Activated T-cell treated with anti-CD3 and anti-CD28 coated beads, Interleukin-2, amount 50 U/mL, for 1 hour (primary cell): ENCODE measurements around the gene KCTD17.

Source experiments
- DNase-seq: peaks from one replicate; pipeline ENCODE4 v3.0.0-alpha.2; 2020

The KCTD17 gene

DNA sequence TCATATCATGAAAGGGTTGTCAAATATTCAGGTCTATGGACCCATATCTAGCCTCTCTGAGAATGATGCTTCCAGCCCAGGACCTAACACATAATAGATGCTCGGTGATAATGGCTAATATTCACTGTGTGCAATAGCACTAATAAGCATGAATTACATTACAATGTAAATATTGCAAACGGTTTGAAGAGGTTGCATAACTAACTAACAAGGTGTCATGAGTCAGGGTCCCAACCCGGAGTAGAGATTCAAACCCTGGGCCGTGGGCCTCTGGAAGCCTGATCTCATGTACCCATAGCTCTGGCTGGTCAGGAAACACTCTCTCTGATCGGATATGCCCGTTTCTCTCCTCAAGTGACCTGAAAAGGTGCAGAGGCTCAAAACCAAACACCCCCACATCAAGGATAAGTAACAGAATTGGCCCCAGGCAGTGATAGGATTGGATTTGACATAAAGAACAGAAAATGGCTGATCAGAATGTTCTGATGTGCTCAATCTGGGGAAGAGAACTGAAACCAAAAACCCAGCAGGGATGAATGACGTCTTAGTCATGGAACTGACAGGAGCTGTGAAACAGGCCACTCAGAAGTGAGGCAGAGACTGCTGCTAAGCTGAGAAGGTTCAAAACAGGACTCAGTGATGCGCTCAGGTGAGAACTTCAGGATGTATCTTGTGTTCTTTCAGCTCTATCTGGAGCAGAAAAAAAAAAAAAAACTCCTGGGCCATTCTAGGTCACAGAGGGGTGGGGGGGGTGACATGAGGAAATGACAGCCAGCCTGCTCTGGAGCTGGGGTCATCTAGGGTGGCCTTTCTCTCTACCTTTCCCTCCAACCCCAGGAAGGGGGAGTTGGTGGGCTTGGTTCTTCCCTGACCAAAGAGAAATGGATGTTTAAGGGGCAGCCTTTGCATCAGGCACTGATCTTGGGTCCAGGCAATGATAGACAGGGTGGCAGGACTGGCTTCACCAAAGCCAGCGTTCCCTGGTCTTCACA is 6.6 kb upstream of the KCTD17 start:
- no peak for DNase-seq

DNA sequence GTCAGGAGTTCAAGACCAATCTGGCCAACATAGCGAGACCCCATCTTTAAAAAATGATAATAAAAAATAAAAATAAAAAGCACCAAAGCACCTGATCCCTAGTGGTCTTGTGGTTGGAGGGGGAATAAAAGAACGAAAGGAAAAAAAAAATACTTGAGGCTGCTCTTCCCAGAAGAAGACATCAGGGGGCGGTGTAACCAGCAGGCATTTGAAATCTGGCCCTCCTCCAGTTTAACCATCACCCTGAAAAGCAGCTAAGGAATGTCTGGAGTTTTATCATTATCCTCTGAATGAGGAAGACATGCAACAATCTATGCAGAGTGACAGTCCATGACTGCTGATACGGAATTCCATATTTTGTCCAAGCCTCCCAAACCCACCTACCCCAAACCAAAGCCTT is 5.6 kb upstream of the KCTD17 start:
- DNase-seq = no peak

DNA sequence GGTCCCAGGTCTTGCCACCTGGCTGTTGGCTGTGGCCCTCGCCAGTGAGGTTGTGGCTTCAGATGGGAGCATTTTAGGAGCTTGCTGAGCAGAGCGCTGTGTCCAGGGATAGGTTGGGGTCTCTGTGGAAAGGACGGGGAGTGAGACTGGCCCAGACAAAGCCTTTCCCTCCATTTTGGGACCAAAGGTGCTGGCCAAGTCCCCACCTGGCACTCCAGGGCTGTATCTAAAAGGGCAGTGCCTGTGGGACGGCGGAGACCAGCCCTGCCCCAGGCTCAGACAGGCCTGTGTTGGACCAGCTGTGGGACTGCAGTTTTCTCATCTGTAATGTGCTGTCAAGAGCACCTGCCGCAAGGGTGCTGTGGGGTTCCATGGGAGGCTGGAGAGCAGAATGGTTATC is 5.0 kb upstream of the KCTD17 start:
- DNase-seq = no peak

DNA sequence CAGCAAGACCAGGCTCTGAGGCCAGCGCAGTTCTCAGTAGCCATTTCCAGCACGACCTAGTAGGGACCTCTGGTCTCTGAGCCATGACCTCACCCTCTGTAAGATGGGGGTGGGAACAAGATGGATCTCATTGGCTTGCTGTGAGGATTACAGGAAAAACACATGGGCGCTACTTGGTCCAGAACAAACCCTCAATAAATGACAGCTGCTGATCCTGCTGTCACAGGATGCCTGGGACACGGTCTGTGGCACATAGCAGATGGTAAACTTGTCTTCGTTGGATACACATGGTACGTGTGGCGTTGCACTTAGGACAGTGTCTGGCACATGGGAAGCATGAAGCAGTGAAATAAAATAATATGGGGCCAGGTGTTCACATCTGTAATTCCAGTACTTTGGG is 4.5 kb upstream of the KCTD17 start:
- no peak for DNase-seq

DNA sequence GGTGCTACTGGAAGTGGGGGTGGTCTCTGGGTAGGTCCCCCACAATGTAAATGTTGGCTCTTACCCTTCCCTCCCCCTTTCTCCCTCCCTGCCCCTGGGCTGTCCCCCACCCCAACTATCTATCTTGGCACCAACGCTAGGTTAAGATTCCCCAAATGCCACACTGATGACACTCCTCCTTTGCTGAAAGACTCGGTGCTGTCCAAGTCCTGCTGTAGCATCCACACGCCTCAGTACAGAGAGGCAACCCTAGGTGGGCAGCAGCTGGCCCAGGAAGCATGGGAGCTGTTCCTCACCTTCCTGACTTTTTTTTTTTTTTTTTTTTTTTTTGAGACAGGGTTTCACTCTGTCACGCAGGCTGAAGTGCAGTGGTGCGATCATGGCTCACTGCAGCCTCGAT is 3.4 kb upstream of the KCTD17 start:
- DNase-seq = no peak

DNA sequence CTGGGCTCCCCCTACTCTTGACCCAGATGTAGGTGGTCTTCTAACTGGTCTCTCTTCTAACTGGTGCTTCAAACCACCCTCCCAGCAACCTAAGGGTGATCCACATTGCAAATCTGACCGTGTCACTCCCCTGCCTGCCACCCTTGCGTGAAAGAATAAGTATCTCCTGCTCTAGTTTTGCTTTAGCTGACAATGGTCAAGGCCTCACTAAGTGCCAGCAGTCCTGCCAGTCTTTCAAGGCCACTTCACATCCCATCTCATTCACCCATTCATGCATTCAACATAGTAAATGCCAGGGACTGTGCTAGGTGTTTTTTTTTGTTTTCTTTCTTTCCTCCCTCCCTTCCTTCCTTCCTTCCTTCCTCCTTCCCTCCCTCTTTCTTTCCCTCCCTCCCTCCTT is 2.3 kb upstream of the KCTD17 start:
- no peak for DNase-seq

DNA sequence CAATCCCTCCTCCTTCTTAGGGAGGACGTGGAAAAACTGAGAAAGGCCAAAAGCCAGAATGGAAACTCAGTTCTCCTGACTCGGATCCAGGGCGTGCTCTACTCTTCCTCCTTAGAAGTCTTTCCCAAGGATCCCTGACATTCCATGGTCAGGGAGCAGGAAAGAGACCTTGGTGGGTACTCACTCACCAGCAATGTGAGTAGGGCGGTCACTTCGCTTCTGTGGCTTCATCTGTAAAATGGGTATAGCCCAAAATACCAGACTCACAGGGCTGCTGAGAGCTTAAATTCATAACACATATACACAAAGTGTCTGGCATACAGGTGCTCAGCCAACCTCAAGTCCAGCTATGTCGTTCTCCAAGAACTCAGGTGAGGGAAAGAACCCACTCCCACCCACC is 629 bp upstream of the KCTD17 start:
- no peak for DNase-seq

DNA sequence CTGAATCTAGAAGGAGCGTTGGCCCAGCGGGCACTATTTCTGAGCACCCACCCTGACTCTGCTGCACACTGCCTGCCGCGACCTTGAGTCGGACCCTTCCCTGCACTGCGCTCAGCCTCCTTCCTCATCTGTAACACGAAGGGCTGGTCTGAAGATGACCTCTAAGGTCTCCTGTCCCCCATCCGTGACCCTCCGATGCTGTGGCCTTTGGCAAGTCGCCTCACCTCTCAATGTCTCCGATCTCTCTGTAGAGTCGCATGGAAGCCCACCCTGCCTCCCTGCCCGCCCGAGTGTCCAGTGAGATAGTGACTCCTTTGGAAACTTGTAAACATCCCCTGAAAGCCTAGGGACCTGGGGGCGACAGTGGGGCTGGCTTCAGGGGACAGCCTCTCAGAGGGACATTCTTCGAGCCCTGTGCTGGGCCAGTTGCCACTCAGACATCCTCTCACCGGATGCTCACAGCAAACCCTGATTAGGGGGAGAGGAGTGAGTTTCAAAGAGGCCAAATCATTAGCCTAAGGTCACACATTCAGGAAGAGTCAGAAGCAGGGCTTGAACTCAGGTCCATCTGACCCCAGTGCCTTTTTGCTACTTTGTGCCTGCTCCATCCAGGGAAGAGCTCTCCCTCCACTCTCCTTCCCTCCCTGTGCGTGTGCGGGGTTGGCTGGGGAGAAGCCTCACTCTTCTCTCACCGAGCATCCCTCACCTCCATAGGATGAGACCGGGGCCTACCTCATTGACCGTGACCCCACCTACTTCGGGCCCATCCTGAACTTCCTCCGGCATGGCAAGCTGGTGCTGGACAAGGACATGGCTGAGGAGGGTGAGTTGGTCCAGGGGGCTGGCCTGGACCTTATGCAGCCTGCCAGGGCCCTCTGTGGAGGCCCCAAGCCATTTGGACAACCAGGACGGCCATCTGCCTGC is 1.1 kb downstream of the KCTD17 start:
- DNase-seq = no peak

DNA sequence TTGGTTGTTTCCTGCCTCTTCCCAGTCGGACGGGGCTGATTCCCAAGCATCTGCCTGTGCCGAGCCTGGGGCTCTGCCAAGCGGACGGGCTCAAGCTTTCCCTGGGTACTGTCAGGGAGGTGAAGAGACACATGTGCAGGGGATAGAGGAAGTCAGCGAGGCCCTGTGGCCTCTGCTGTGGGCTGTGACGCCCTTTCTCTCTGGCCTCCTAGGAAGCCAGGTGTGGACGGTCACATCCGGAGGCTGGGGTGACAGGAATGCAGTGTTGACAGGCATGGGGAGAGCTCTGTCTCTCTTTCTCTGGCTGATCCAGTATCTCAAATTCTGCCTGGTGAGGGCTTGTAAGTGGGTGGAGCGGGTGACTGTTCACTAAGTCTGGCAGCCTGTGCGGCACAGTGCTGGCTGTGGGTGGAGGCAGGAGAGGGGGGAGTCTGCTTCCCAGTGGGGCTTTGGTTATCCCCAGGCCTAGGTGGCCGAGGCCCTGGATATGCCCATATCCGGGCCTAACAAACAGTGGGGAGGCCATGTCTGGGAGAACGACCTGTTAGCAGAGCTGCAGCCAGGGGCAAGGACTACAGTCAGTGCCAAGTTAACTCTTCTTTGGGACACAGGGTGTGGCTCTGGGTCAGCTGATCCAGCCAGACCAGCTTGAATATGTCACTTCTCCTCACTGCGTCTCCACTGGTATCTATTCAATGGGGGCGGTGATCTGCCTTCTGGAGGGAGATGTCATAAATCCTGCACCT is 1.9 kb downstream of the KCTD17 start:
- DNase-seq = no peak

DNA sequence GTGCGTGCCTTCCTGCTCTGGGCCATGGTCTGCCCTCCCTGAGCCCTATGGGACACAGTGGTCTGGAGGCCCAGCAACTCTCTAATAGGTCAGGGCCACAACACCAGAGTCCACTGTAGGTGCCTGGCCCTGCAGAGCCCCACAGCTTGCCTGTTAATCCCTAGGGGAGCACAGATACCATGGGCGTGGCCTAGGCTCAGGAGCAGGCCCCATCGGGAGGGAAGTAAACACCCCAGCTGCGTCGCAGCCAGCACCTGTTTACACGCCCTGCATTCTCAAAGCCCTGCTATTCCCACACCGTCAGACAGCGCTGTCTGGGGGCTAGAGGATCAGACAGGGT is 2.5 kb downstream of the KCTD17 start:
- no peak for DNase-seq

DNA sequence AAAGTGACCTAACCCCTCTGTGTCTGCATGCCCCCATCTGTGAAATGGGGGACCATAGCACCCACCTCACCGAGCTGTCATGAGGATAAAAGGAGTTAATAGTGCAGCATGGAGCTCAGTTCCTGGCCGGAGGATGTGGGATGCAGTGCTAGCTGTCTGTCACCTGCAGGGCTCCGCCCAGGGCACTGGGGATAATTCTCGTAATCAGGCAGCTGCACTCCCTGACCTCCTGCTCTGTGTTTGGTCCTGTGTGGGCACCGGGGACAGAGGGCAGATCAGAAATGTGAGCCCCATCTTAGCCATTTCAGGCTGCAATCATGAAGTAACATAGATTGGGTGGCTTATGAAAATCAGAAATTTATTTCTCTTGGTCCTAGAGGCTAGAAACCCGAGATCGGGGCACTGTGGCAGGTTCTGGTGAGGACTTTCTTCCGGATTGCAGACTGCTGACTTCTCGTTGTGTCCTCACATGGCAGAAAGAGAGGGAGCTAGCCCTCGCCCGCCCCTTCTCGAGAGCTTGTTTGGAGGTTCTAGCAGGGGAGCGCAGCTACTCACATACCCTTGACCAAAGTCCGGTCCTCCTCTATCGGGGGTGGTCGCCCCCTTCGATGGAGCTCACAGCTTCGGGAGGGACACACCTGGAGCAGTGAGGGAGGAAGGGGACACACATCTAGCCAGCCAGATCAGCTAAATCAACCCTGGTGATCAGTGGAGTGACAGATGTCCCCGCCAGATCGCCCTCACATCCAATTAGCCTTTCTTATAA is 3.2 kb downstream of the KCTD17 start:
- DNase-seq = no peak

DNA sequence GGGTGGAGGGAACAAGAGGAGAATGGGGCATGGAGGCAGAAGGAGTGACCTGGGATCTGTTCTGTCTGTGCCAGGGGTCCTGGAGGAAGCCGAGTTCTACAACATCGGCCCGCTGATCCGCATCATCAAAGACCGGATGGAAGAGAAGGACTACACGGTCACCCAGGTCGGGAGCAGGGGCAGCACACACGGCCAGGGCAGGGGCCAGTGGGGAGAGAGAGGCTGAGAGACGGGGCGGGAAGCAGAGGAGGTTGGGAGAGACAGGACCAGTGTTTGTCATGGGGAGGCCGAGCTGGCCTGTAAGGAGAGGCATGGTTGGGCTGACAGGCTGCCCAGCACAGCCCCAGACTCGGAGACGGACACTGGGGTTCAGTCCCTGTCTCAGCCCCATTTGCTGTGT is 4.7 kb downstream of the KCTD17 start:
- no peak for DNase-seq

DNA sequence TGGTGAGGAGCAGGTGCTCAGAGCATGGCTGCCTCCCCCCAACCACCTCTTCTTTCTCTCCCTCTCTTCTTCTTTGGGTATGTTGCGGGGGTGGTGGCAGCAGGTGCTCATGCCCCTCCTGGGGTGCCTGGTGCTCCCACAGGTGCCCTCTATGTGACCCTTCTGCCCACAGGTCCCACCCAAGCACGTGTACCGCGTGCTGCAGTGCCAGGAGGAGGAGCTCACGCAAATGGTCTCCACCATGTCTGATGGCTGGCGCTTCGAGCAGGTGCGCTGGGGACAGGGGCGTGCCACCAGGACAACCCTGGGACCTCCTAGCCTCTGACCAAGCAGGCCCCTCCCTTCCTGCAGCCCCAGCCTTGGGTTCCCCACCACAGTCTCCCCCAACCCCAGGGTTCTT is 5.7 kb downstream of the KCTD17 start:
- DNase-seq = no peak

DNA sequence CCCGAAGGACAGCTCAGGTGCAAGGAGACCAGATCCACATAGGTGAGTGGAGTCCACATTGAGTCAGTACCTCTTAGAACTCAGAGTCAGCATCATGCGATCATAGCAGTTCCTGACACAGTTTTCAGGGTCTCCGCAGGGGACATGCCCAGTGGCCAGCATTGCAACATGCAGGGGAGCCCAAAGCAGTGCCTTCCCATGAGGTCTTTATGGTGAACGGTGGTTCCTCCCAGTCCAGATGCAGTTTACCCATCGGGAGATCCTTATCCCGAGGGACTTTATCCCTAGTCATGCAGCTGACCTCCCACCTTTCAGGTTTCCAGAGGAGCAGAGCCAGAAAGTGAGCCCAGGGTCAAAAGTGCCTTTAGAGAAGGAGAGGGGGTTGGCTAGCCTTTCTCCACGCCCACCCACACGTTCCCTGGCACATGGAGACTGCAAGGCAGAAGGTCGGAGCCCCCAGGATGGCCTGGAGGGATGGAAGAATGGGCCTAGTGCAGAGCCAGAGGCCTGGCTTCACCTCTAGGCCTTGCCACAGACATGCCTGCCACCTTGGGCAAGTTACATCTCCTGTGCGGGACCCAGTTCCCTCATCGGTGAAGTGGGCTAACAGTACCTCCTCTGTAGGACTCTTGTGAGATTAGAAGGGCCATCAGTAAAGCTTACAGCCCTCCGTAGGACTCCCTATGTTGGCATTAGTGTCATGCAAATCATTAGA is 6.4 kb downstream of the KCTD17 start:
- DNase-seq = no peak

DNA sequence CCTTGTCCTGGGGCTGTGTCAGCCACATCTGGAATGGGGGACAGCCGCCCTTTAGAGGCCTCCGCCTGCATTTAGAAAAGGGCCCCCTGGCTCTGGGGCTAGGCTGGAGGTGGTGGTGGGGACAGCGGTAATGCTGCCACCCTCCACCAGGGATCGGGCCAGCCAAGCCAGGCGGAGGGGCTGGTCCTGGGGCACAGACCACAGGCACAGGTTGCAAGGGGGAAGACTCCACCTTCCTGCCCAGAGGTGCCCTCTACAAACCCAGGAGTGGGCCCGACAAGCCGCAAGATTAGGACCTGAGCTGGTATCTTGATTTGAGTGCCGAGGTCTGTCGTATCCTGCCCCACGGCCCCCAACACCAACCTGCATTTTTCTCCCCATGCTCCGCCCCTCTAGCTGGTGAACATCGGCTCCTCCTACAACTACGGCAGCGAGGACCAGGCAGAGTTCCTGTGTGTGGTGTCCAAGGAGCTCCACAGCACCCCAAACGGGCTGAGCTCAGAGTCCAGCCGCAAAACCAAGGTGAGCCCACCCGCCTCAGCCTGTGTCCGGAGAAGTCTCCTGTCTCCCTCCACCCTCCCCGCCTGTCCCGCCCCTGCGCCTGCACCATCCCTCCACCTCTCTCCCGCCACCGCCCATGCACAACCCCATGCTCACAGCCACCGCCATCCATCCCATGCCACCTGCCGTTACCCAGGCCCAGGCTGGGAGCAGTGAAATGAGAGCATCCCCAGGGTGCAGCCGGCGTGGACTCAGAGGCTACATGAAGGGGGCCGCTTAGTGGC is 7.6 kb downstream of the KCTD17 start:
- DNase-seq = no peak

DNA sequence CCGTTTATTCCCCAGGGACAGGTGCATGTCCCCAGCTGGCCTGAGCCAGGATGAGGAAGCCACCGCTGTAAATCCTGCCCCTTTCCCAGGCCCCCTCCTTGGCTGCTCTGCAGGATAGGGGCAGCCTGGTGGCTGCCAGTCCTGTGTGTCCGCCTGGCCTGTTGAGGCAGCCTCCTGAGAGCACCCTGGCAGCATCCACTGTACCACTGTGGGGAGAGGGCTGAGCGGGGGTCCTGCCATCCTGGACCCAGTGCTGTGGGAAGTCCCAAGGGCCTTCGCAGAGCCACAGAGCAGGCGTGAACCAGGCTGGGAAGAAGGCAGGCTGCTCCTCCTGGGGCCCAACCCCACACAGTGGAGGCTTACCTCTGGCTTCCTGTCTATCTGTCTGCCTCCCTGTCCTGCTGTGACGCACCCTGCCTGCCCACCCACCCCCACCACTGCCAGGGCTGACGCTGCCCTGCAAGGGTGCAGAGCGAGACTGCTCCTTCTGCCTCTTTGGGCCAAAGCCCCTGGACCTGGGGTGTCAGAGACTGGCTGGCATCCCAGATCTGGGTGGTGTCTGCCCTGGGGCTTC is 8.4 kb downstream of the KCTD17 start:
- DNase-seq = no peak

DNA sequence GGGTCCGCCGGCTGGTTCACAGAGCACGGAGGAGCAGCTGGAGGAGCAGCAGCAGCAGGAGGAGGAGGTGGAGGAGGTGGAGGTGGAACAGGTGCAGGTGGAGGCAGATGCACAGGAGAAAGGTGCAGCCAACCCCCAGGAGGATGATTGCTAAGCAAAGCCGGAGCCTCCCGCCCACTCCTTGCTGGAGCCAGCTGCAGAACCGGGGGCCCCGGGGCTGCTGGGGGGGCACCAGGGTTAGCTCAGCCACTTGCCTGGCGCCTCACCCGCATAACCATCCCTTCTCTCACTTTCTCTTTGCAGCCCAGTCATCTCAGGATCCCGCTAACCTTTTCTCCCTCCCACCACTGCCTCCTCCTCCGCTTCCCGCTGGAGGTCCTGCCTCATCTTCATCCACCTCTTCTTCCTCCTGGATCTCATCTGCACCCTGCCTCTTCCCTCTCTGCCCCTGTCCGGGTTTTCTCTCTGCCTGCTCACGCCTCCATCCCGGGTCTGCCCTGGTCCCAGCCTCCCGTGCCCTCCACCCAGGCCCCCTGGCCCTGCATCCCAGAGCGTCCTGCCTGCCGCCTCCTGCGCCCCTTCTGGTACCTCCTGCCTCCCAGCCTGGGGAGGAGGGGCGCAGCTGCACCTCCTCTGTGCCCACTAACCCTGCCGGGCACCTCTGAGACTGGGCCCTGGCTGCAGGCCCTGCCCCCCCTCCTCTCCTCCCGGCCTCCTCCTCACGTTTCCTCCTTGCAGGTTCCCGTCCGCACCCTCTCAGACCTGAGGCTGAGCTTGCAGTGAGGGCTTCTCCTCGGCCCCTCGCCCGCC is 9.5 kb downstream of the KCTD17 start:
- DNase-seq = no peak

DNA sequence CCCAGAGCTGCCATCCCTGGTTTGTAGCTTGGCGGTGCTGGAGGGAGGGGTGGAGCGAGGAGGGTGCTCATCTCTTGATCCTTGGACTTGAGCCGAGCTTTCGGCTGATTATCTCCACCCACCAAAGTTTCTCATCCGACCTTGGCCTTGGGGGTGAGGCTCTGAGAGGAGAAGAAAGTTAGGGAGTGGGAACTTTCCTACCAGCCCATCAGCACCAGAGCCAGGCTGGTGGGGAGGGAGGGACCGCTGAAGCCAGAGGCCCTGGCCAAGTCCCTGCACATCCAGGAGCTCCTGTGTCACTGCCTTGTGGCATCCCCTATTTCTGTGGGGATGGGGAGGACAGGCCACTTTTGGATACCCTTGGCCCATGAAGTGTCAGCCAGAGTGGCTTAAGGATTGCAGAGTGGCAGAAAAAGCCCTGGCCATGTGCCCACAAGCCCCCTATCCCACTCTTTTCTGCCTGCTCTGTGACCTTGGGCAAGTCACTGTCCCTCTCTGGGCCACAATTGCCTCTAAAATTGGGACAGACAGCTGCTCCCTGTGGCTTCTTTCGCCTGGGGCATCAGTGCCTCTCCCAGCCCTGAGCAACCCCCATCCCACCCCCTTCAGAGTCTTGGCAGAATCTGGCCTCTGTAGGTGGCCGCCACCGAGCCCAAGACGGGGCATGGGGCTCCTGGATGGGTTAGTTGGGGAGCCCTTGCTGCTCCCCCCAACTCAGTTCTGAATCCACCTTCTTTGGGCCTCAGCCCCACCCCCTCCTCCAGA is 10.3 kb downstream of the KCTD17 start:
- DNase-seq = no peak

DNA sequence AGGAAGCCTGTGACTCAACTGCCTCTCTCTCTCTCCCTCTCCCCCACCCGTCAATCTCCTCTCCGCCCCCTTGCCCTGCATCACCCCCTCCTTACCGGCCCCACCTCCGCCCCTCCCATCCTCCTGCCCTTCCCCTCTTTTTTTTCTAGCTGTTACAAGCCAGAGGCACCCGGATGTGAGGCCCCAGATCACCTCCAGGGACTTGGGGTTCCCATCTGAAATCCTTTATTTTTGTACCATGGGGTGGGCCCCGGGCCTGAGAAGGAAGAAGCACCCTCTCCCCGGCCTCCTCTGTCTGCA is 10.8 kb downstream of the KCTD17 start:
- no peak for DNase-seq
